HepG2 (cell line): ENCODE measurements around the gene TAS1R3. TPM values are rescaled to one million over a fixed set of nuclear protein-coding genes. Genes with fewer than 3 reads are reported as not detected.

ENCODE experiments used
- ARNT ChIP-seq: fragments of 450-650 bp; IDR thresholded peaks from 2 replicates; pipeline ENCODE4 v1.6.1; 2017
- FIP1L1 ChIP-seq: fragments of 200-400 bp; formaldehyde crosslinking; IDR thresholded peaks from 2 replicates; pipeline ENCODE4 v1.6.1; 2018; ENCODE audit warnings: low read depth, mild to moderate bottlenecking, low read length, moderate library complexity, borderline replicate concordance; ENCODE audit not compliant: insufficient read depth
- HHEX ChIP-seq: IDR thresholded peaks from 2 replicates; pipeline ENCODE4 v1.6.1; 2016; ENCODE audit warnings: control low read depth
- IRF2 ChIP-seq: IDR thresholded peaks from 2 replicates; pipeline ENCODE4 v1.6.1; 2018; ENCODE audit warnings: missing genetic modification reagents, missing compliant biosample characterization
- KDM5A ChIP-seq: fragments of 200-600 bp; sonication (generic); IDR thresholded peaks from 2 replicates; pipeline ENCODE4 v1.7.0; 2018; ENCODE audit warnings: antibody characterized with exemption, mild to moderate bottlenecking, low read length, borderline replicate concordance
- POLR2AphosphoS2 ChIP-seq: IDR thresholded peaks from 2 replicates; pipeline ENCODE4 v1.6.1; 2011; ENCODE audit warnings: low read depth, low read length, improper control_type of control experiment
- REST ChIP-seq, 2 experiments: IDR thresholded peaks; 2 replicates each; pipeline ENCODE4 v1.6.1; 2011 to 2012; ENCODE audit warnings: low read length in 2 of 2, borderline replicate concordance in 1 of 2, low read depth in 1 of 2, mild to moderate bottlenecking in 1 of 2, moderate library complexity in 1 of 2
- TERF1 ChIP-seq: sonication (generic); formaldehyde crosslinking; IDR thresholded peaks from 2 replicates; pipeline ENCODE4 v1.8.0; 2022; ENCODE audit warnings: mild to moderate bottlenecking, missing genetic modification reagents, moderate library complexity
- YEATS4 ChIP-seq: sonication (generic); formaldehyde crosslinking; IDR thresholded peaks from 2 replicates; pipeline ENCODE4 v1.4.0; 2020; ENCODE audit warnings: missing genetic modification reagents, borderline replicate concordance
- ZNF274 ChIP-seq: sonication (generic); formaldehyde crosslinking; IDR thresholded peaks from 2 replicates; pipeline ENCODE4 v1.5.1; 2020; ENCODE audit warnings: mild to moderate bottlenecking, missing genetic modification reagents
- ZNF276 ChIP-seq: sonication (generic); formaldehyde crosslinking; IDR thresholded peaks from 2 replicates; pipeline ENCODE4 v1.4.0; 2020; ENCODE audit warnings: mild to moderate bottlenecking, low read depth, missing genetic modification reagents
- ZNF33B ChIP-seq: sonication (generic); formaldehyde crosslinking; IDR thresholded peaks from 2 replicates; pipeline ENCODE4 v1.5.1; 2020; ENCODE audit warnings: mild to moderate bottlenecking, missing genetic modification reagents
- ZNF546 ChIP-seq: sonication (generic); formaldehyde crosslinking; conservative IDR thresholded peaks from 2 replicates; pipeline ENCODE4 v1.8.1; 2023; ENCODE audit warnings: mild to moderate bottlenecking, missing genetic modification reagents
- ZNF563 ChIP-seq: sonication (generic); formaldehyde crosslinking; IDR thresholded peaks from 2 replicates; pipeline ENCODE4 v1.8.0; 2022; ENCODE audit warnings: mild to moderate bottlenecking, moderate library complexity, missing genetic modification reagents
- ZNF652 ChIP-seq: IDR thresholded peaks from 2 replicates; pipeline ENCODE4 v1.6.1; 2016; ENCODE audit warnings: low read depth, borderline replicate concordance
- ZNF749 ChIP-seq: sonication (generic); formaldehyde crosslinking; IDR thresholded peaks from 2 replicates; pipeline ENCODE4 v1.8.0; 2022; ENCODE audit warnings: mild to moderate bottlenecking, missing genetic modification reagents, moderate library complexity, borderline replicate concordance
- ZNF773 ChIP-seq: sonication (generic); formaldehyde crosslinking; IDR thresholded peaks from 2 replicates; pipeline ENCODE4 v1.4.0; 2020; ENCODE audit warnings: missing genetic modification reagents, borderline replicate concordance
- polyA plus RNA-seq, 8 experiments: library from polyadenylated mRNA; depleted of rRNA in 3 of 8; stranded (reverse) in 7 of 8; unstranded in 1 of 8; fragments of >200 nt; fragmentation: Illumina TruSeq in 4 of 8; extraction: Trizol in 4 of 8; gene quantifications; 2 replicates each; pipeline versions ENCODE4 v1.2.1 to v1.2.3, GENCODE V29; 2011 to 2016; ENCODE audit warnings: low read depth in 4 of 8, missing spikeins in 1 of 8, mixed read lengths in 1 of 8; ENCODE audit not compliant: insufficient read depth in 1 of 8
- total RNA-seq, 5 experiments: library from RNA; depleted of rRNA; stranded (reverse); fragments of >200 nt; fragmentation: Illumina TruSeq; extraction: Trizol; gene quantifications; 2 replicates each; pipeline ENCODE4 v1.2.3, GENCODE V29; 2016; ENCODE audit warnings: low read depth in 1 of 5
- TF ChIP-seq, protein P1 (sequence below): IDR thresholded peaks from 2 replicates; pipeline ENCODE4 v1.6.1; 2016; ENCODE audit warnings: mild to moderate bottlenecking
- TF ChIP-seq, protein P2 (sequence below): sonication (generic); formaldehyde crosslinking; IDR thresholded peaks from 2 replicates; pipeline ENCODE4 v1.4.0; 2020; ENCODE audit warnings: missing genetic modification reagents

TAS1R3 gene
- total and polyA plus RNA-seq, 2 of the 13 experiments (the other 11 are each of a cell fraction or from before 2014, with no cell fraction given), result 0.13 to 0.15 TPM

DNA sequence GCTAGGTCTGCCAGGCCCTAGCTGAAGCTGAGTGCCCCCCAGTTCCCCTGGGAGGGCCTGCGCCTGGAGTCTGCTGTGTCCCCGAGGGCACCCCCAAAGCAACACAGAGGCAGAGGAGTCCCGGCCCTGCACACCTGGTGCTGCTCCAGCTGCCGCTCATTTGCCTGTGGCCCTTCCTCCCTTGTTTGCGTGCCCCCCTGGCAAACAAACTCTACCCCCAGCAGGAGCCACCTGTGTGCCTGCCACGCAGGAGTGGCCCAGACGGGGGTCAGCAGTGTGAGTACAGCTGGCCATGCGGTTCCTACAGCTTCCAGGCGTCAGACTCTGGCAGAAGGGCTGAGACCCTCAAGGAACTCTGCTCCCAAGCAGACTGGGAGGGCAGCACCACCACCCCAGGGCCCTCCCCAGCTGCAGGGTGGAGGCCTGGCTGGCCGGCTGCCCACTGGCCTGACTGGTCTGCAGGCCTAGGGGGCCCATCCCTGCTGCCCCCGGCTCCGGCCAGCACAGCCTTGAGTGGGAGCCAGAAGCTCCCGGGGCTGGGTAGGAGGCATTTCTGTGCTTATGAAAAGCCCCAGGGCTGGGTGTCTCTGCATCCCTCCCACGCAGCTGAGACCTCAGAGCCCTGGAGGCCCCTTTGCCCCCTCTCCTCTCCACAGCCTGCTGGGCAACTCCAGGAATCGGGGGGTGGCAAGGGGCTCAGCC is 563 bp upstream of the TAS1R3 start (continued):
- TF ChIP-seq ZNF563 (CRISPR knock-in tag) (0 out of 2 replicates have a peak, but pooled peaks have one; percentile 44), ZNF276 (CRISPR knock-in tag) (0 out of 2 replicates have a peak, but pooled peaks have one; percentile 15), ZNF546 (CRISPR knock-in tag) (no peak), IRF2 (CRISPR knock-in tag) (no peak), ARNT (no peak), ZNF652 (CRISPR knock-in tag) (no peak), ZNF773 (no peak), HHEX (CRISPR knock-in tag) (no peak), REST (IDR thresholded peaks at IDR 0.05; ENCODE audit: borderline replicate concordance in 1 of 2, low read depth in 1 of 2, low read length in 2 of 2) (no peak), YEATS4 (CRISPR knock-in tag) (0 out of 2 replicates have a peak, but pooled peaks have one; percentile 25), TERF1 (CRISPR knock-in tag) (no peak), POLR2AphosphoS2 (peak; percentile 18; the same call in 1 of the 2 replicates), FIP1L1 (no peak), ZNF749 (CRISPR knock-in tag) (0 out of 2 replicates have a peak, but pooled peaks have one; percentile 37), KDM5A (no peak), ZNF274 (no peak), ZNF33B (no peak)
- TF ChIP-seq, protein P1, sequence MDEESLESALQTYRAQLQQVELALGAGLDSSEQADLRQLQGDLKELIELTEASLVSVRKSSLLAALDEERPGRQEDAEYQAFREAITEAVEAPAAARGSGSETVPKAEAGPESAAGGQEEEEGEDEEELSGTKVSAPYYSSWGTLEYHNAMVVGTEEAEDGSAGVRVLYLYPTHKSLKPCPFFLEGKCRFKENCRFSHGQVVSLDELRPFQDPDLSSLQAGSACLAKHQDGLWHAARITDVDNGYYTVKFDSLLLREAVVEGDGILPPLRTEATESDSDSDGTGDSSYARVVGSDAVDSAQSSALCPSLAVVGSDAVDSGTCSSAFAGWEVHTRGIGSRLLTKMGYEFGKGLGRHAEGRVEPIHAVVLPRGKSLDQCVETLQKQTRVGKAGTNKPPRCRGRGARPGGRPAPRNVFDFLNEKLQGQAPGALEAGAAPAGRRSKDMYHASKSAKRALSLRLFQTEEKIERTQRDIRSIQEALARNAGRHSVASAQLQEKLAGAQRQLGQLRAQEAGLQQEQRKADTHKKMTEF (CRISPR knock-in tag), result 0 out of 2 replicates have a peak, but pooled peaks have one; percentile 26
- TF ChIP-seq, protein P2, sequence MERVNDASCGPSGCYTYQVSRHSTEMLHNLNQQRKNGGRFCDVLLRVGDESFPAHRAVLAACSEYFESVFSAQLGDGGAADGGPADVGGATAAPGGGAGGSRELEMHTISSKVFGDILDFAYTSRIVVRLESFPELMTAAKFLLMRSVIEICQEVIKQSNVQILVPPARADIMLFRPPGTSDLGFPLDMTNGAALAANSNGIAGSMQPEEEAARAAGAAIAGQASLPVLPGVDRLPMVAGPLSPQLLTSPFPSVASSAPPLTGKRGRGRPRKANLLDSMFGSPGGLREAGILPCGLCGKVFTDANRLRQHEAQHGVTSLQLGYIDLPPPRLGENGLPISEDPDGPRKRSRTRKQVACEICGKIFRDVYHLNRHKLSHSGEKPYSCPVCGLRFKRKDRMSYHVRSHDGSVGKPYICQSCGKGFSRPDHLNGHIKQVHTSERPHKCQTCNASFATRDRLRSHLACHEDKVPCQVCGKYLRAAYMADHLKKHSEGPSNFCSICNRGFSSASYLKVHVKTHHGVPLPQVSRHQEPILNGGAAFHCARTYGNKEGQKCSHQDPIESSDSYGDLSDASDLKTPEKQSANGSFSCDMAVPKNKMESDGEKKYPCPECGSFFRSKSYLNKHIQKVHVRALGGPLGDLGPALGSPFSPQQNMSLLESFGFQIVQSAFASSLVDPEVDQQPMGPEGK (CRISPR knock-in tag), result 0 out of 2 replicates have a peak, but pooled peaks have one; percentile 45
